Activated T-cell treated with anti-CD3 and anti-CD28 coated beads, Interleukin-2, amount 50 U/mL, for 4 hours (primary cell): ENCODE measurements around the gene NNMT. TPM values are rescaled to one million over a fixed set of nuclear protein-coding genes. Genes with fewer than 3 reads are reported as not detected.
A peak's percentile ranks its signal among the peaks of the same experiment; 100 is the strongest.

Source experiments
- ATAC-seq, 2 donors: fragments of 200-7000 bp; cut with Tn5 transposase; one replicate each; pipeline ENCODE4 v1.10.0; 2021
- DNase-seq: peaks from one replicate; pipeline ENCODE4 v3.0.0-alpha.2; 2020
- H3K27me3 Mint-ChIP-seq: one replicate; pipeline ENCODE4 v1.8.0; 2021; ENCODE audit warnings: low read depth, mixed read lengths
- H3K36me3 Mint-ChIP-seq: one replicate; pipeline ENCODE4 v1.8.0; 2022; ENCODE audit warnings: mixed read lengths; ENCODE audit not compliant: insufficient read depth
- H3K4me1 Mint-ChIP-seq: one replicate; pipeline ENCODE4 v1.8.0; 2021; ENCODE audit warnings: low read depth, mixed read lengths
- H3K4me3 Mint-ChIP-seq: one replicate; pipeline ENCODE4 v1.8.0; 2021; ENCODE audit warnings: mild to moderate bottlenecking, moderate library complexity, mixed read lengths
- H3K9me3 Mint-ChIP-seq: one replicate; pipeline ENCODE4 v1.8.0; 2021; ENCODE audit warnings: mixed read lengths
- total RNA-seq, 3 donors: library from RNA; stranded (reverse); gene quantifications; one replicate each; pipeline ENCODE4 v1.2.1, GENCODE V29; 2021

The NNMT gene
- total RNA-seq, 3 donors from 2014 or later, result 0.23 to 0.61 TPM; not detected in 1

- no peak for DNase-seq
- Mint-ChIP-seq H3K36me3 (no peaks in the 10 kb centered on the region), H3K27me3 (peaks cover 18% of the 10 kb centered on the region), H3K4me1 (peaks cover 3% of the 10 kb centered on the region), H3K9me3 (peaks cover 22% of the 10 kb centered on the region), H3K4me3 (no peak overlapping the region)
- ATAC-seq, result no peak
Observed at GRCh38 chr11:114302663-114303062, 6.5 kb downstream of the NNMT start.

- no peak overlapping the region for H3K4me3 Mint-ChIP-seq
- no peak for DNase-seq
- H3K27me3 Mint-ChIP-seq, result peaks cover 21% of the 10 kb centered on the region
- no peak for ATAC-seq
- peaks cover 22% of the 10 kb centered on the region for H3K9me3 Mint-ChIP-seq
- peaks cover 6% of the 10 kb centered on the region for H3K4me1 Mint-ChIP-seq
- H3K36me3 Mint-ChIP-seq, result no peaks in the 10 kb centered on the region
Observed at GRCh38 chr11:114304065-114304464, 7.9 kb downstream of the NNMT start.

GRCh38 chr11:114304969-114305368 lies 8.8 kb downstream of the NNMT start:
- no peak for ATAC-seq
- Mint-ChIP-seq H3K27me3 (peaks cover 25% of the 10 kb centered on the region), H3K4me3 (no peak overlapping the region), H3K36me3 (no peaks in the 10 kb centered on the region), H3K4me1 (peaks cover 6% of the 10 kb centered on the region), H3K9me3 (peaks cover 15% of the 10 kb centered on the region)
- DNase-seq, result no peak

- DNase-seq, result no peak
- H3K4me1 Mint-ChIP-seq, result peaks cover 6% of the 10 kb centered on the region
- H3K27me3 Mint-ChIP-seq, result peaks cover 38% of the 10 kb centered on the region
- no peak for ATAC-seq
- no peaks in the 10 kb centered on the region for H3K36me3 Mint-ChIP-seq
- no peaks in the 10 kb centered on the region for H3K9me3 Mint-ChIP-seq
- H3K4me3 Mint-ChIP-seq, result no peak overlapping the region
Observed at GRCh38 chr11:114307524-114308203, 11.5 kb downstream of the NNMT start.

- H3K4me3 Mint-ChIP-seq, result no peak overlapping the region
- H3K4me1 Mint-ChIP-seq, result peaks cover 6% of the 10 kb centered on the region
- DNase-seq, result no peak
- H3K36me3 Mint-ChIP-seq, result no peaks in the 10 kb centered on the region
- H3K9me3 Mint-ChIP-seq, result no peaks in the 10 kb centered on the region
- H3K27me3 Mint-ChIP-seq, result peaks cover 38% of the 10 kb centered on the region
- no peak for ATAC-seq
Observed at GRCh38 chr11:114308689-114309089, 12.5 kb downstream of the NNMT start.

- H3K36me3 Mint-ChIP-seq, result no peaks in the 10 kb centered on the region
- H3K4me3 Mint-ChIP-seq, result no peak overlapping the region
- ATAC-seq (no peak), DNase-seq (no peak)
- H3K9me3 Mint-ChIP-seq, result no peaks in the 10 kb centered on the region
- H3K27me3 Mint-ChIP-seq, result peaks cover 38% of the 10 kb centered on the region
- peaks cover 6% of the 10 kb centered on the region for H3K4me1 Mint-ChIP-seq
Observed at GRCh38 chr11:114309517-114309916, 13.3 kb downstream of the NNMT start.

GRCh38 chr11:114310095-114310494 lies 13.9 kb downstream of the NNMT start:
- Mint-ChIP-seq H3K36me3 (no peaks in the 10 kb centered on the region), H3K4me3 (no peak overlapping the region), H3K27me3 (peaks cover 38% of the 10 kb centered on the region), H3K4me1 (peaks cover 6% of the 10 kb centered on the region), H3K9me3 (no peaks in the 10 kb centered on the region)
- DNase-seq, result no peak
- ATAC-seq, result no peak

- no peak for DNase-seq
- ATAC-seq, result no peak
- H3K4me1 Mint-ChIP-seq, result peaks cover 20% of the 10 kb centered on the region
- peaks cover 35% of the 10 kb centered on the region for H3K27me3 Mint-ChIP-seq
- H3K36me3 Mint-ChIP-seq, result no peaks in the 10 kb centered on the region
- no peak overlapping the region for H3K4me3 Mint-ChIP-seq
- H3K9me3 Mint-ChIP-seq, result no peaks in the 10 kb centered on the region
Observed at GRCh38 chr11:114311946-114312345, 15.7 kb downstream of the NNMT start.

GRCh38 chr11:114314096-114314495 lies 17.9 kb downstream of the NNMT start:
- H3K27me3 Mint-ChIP-seq, result peaks cover 22% of the 10 kb centered on the region
- no peak for DNase-seq
- no peaks in the 10 kb centered on the region for H3K36me3 Mint-ChIP-seq
- H3K9me3 Mint-ChIP-seq, result no peaks in the 10 kb centered on the region
- H3K4me1 Mint-ChIP-seq, result peaks cover 30% of the 10 kb centered on the region
- no peak overlapping the region for H3K4me3 Mint-ChIP-seq
- no peak for ATAC-seq

GRCh38 chr11:114315749-114316368 lies 19.7 kb downstream of the NNMT start:
- H3K4me3 Mint-ChIP-seq, result peak overlapping the region; percentile 52
- DNase-seq (no peak), ATAC-seq (peak in 1 of 2 donors; percentile 56)
- no peaks in the 10 kb centered on the region for H3K9me3 Mint-ChIP-seq
- peaks cover 16% of the 10 kb centered on the region for H3K27me3 Mint-ChIP-seq
- peaks cover 45% of the 10 kb centered on the region for H3K4me1 Mint-ChIP-seq
- no peaks in the 10 kb centered on the region for H3K36me3 Mint-ChIP-seq

- H3K36me3 Mint-ChIP-seq, result no peaks in the 10 kb centered on the region
- DNase-seq (no peak), ATAC-seq (no peak)
- H3K9me3 Mint-ChIP-seq, result no peaks in the 10 kb centered on the region
- H3K27me3 Mint-ChIP-seq, result peaks cover 8% of the 10 kb centered on the region
- H3K4me3 Mint-ChIP-seq, result no peak overlapping the region
- H3K4me1 Mint-ChIP-seq, result peaks cover 46% of the 10 kb centered on the region
Observed at GRCh38 chr11:114316980-114317786, 21.0 kb downstream of the NNMT start.

- no peak overlapping the region for H3K4me3 Mint-ChIP-seq
- ATAC-seq (no peak), DNase-seq (no peak)
- H3K9me3 Mint-ChIP-seq, result no peaks in the 10 kb centered on the region
- H3K27me3 Mint-ChIP-seq, result peaks cover 5% of the 10 kb centered on the region
- peaks cover 46% of the 10 kb centered on the region for H3K4me1 Mint-ChIP-seq
- no peaks in the 10 kb centered on the region for H3K36me3 Mint-ChIP-seq
Observed at GRCh38 chr11:114317787-114318137, 21.6 kb downstream of the NNMT start.

- Mint-ChIP-seq H3K27me3 (peaks cover 5% of the 10 kb centered on the region), H3K9me3 (no peaks in the 10 kb centered on the region), H3K4me3 (no peak overlapping the region), H3K36me3 (no peaks in the 10 kb centered on the region), H3K4me1 (peaks cover 46% of the 10 kb centered on the region)
- DNase-seq, result no peak
- no peak for ATAC-seq
Observed at GRCh38 chr11:114318361-114318760, 22.2 kb downstream of the NNMT start.

- peaks cover 6% of the 10 kb centered on the region for H3K27me3 Mint-ChIP-seq
- DNase-seq, result no peak
- no peaks in the 10 kb centered on the region for H3K9me3 Mint-ChIP-seq
- peak overlapping the region; percentile 42 for H3K4me3 Mint-ChIP-seq
- no peak for ATAC-seq
- peaks cover 46% of the 10 kb centered on the region for H3K4me1 Mint-ChIP-seq
- peaks cover 3% of the 10 kb centered on the region for H3K36me3 Mint-ChIP-seq
Observed at GRCh38 chr11:114319716-114320328, 23.6 kb downstream of the NNMT start.
